T-helper 22 cell (primary cell): ENCODE data around the gene CDH1.

Source experiments
- DNase-seq: peaks from one replicate; pipeline ENCODE4 v3.0.0-alpha.2; 2020; ENCODE audit warnings: low read depth

CDH1 gene

DNA sequence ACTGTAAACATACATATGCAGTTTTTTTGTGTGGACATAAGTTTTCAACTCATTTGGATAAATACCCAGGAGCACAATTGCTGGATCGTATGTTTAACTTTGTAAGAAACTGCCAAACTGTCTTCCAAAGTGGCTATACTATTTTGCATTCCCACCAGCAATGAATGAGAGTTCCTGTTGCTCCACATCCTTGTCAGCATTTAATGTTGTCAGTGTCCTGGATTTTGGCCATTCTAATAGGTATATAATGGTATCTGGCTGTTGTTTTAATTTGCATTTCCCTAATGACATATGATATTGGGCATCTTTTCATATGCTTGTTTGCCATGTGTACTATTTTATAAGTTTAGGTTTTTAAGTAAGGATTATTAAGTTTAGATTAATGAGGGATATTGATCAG is 120.4 kb downstream of the CDH1 start:
- DNase-seq, result no peak

GRCh38 chr16:68859828-68860227 is 122.7 kb downstream of the CDH1 start:
- no peak for DNase-seq

DNA sequence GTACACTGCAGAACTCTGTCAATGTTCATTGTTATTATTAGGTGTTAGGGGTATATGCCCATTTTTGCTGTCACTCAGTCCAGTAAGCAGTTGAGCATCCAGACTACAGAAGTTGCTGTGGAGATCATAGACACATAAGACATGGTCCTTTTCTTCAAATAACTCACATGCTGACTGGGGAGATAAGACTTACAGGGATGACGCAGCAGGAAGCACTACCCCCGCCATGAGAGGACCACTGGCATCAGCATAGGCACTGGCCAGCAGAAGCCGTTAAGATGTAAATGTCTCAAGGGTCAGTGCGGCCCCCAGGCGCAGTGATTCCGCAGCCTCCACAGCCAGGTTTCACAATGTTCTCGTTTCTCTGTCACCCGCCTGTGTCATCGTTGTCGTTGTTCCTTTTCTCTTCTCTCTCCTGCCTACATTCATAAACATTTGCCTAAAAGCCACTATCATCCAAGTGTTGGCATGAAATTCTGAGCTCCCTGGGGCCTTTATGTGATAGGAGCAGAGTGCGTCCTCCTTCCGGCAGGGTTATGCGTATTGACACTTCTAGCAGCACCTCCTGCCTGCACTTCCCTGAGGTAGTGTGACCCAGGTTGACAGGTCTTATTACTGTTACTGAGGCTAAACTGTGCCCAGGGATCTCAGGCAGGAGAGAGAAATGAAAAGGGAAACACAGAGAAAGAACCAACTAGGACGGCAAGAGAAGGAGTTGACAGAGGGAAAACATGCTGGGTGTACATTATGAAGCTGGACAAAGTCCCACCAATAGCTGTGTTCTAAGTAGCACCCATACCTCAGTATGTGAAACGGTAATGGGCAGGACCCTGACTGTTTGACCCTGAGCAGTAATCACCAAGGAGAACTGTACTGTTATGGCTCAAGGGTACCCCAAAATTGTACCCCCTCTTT is 124.1 kb downstream of the CDH1 start:
- DNase-seq, result no peak

- DNase-seq, result no peak
These were observed 129.8 kb downstream of the CDH1 start for GRCh38 chr16:68866933-68867332.

DNA sequence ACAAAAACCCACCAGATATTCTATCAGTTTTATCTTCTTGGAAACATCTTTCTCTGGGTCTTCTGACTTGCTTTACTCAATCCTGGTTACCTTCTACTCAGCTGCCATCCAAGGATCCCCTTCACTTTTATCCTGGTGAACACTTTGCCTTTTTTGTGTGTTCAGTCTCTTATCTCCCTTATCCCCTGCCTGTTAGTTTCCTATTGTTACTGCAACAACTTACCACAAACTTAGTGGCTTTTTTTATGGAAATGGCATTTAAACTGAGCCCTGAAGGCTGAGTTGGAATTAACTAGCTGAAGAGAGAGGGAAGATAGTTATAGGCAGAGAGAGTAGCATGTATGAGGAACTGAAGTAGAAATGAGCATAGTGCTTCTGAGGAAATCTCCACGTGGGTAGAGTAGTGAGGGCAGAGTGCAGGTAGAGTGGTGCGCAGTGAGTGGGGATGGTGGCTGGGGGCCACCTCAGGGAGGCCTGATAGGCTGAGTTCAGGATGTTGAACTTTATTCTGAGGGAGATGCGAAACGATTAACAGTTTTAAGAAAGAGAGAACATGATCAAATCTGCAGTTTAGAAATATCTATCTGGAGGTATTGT is 132.5 kb downstream of the CDH1 start:
- DNase-seq, result no peak

GRCh38 chr16:68873635-68874471 is 136.8 kb downstream of the CDH1 start:
- no peak for DNase-seq

DNA sequence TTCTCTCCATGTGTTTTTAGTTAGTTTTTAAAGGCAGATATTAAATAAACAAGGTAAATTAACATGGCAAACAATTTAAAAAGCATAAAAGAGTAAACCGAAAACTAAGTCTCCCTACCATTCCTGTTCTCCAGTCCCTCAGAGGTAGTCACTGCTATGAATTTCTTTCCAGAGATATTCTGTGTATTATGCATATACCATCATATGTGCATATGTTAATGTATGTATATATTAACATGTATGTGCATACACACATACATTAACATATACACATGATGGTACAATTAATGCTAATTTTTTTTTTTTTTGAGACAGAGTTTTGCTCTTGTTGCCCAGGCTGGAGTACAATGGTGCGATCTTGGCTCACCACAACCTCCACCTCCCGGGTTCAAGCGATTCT is 138.8 kb downstream of the CDH1 start:
- no peak for DNase-seq

DNA sequence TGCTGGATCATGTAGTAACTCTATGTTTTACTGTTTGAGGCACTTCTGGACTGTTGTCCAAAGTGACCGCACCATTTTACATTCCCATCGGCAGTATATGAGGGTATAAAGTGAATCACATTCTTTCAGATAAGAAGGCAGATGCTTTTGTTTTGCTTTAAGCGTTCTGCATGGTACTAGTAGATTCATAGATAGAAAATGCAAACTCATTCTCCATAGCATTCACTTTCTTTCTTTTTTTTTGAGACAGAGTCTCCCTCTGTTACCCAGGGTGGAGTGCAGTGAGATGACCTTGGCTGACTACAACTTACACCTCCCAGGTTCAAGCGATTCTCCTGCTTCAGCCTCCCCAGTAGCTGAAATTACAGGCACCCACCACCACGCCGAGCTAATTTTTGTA is 146.6 kb downstream of the CDH1 start:
- no peak for DNase-seq

DNA sequence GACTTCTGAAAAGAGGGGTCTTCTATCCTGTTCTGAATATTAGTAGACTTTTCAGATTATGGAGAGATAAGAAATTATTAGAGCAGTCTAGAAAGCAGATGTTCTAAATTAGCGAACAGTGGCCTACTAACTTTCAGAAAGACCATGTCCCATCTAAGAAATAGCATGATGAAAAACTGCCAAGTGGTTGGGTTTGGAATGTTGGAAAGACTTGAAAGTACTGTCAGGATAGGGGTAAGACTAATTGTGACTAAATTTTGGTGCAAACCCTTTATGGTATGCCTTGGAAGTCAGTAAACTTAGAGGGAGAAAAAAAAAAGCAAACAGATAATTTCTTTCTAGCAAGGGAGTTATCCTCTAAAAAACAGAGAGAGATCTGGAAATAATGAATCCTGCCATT is 147.3 kb downstream of the CDH1 start:
- DNase-seq, result no peak
